GM21515 (cell line): ENCODE data around the gene PWWP2B.

Experiments used
- ATAC-seq: cut with Tn5 transposase; IDR thresholded peaks from one replicate; pipeline ENCODE4 v1.9.1; 2021; ENCODE audit not compliant: unreplicated experiment

The PWWP2B gene

GRCh38 chr10:132397036-132397541, at the start of gene PWWP2B:
TSS of gene PWWP2B (plus strand) at chr10:132397200. CDS start at chr10:132397227, 27 bp downstream.
- ATAC-seq: peak; percentile 52

GRCh38 chr10:132347211-132347930, 49.6 kb upstream of the PWWP2B start:
- no peak for ATAC-seq

GRCh38 chr10:132347931-132348267, 49.1 kb upstream of the PWWP2B start:
- no peak for ATAC-seq

GRCh38 chr10:132349766-132350165, 47.2 kb upstream of the PWWP2B start:
- ATAC-seq: no peak

DNA sequence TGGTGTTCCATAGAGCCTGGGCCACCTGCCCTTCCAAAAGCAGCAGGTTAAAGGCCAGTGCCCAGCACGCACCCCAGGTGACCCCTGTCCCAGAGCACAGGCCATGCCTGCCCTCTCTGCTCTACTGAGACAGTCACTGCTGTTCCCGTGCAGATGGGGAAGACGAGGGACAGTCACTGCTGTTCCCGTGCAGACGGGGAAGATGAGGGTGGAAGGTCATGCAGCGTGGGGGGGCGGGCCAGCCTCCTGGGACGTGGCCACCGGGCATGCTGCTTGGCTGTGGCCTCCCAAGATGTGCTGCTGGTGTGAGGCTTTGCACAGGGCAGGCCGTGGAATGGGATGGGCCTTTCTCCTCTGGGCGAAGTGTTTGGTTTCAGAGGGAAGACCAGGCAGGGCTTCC, 46.6 kb upstream of the PWWP2B start:
- no peak for ATAC-seq

- no peak for ATAC-seq
Observed at GRCh38 chr10:132350946-132351345, 46.1 kb upstream of the PWWP2B start.

DNA sequence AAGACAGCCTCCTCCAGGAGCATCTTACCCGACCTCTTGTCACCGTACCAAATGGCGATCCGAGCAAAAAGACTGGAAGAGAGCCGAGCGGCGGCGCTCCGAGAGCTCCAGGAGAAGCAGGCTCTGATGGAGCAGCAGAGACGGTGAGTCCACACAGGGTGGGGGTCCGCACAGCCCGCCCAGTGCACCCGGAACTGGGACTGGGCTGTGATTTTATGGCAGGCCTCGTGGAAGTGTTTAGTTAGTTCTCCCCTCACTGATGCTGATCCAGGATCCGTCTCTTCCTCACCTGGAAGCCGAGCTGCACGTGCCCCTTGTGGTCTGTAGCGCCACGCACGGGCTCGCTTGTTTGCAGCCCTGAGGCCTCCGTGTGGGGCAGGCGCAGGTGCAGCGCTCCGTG, 45.4 kb upstream of the PWWP2B start:
- no peak for ATAC-seq

DNA sequence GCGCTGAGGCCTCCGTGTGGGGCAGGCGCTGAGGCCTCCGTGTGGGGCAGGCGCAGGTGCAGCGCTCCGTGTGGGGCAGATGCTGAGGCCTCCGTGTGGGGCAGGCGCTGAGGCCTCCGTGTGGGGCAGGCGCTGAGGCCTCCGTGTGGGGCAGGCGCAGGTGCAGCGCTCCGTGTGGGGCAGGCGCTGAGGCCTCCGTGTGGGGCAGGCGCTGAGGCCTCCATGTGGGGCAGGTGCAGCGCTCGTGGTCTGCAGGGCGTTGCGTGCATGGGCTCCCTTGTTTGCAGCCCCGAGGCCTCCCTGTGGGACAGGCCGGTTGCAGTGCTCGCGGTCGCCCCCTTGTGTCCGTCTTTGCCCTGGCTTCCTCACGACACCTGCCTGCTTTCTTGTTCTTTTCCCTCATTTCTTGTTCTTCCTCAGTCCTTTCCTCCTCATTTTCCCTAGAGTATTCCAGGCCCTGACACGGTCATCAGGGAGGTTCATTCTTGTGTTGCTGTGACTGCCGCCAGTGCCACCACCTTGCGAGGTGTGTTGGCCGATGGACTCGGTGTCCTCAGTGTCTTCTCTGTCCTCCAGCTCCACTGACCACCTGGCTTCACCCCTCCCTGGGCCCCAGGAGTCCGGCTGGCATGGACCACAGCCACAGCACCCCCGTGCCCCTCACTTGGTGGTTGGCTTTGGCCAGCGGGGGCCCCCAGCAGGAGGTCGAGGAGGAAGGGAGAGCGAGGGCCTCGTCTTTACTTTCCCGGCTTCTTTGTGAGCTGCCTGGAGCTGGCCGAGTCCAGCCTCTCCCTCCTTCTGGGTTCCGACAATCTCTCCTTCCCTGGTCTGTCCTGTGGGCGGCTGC, 44.3 kb upstream of the PWWP2B start:
- ATAC-seq: peak; percentile 67

GRCh38 chr10:132353456-132354355, 43.3 kb upstream of the PWWP2B start:
- no peak for ATAC-seq

GRCh38 chr10:132354356-132355094, 42.5 kb upstream of the PWWP2B start:
- ATAC-seq: no peak

DNA sequence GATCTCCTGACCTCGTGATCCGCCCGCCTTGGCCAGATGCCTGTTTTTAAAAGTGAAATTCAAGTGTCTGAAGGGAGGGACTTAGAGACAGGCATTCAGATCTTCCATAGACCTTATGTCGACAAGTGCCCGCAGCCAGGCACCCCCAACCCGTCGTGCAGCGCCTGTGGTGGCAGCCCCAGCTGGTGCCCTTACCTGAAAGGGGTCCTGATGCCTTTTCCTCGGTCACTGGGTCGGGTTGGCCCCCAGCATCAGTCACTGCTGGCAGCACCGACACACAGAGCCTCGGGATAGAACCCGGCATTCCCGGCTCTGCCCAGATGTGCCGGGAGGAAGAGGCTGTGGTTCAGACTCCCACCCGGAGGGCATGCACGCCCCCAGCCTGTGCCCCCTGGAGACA, 41.7 kb upstream of the PWWP2B start:
- ATAC-seq: no peak

DNA sequence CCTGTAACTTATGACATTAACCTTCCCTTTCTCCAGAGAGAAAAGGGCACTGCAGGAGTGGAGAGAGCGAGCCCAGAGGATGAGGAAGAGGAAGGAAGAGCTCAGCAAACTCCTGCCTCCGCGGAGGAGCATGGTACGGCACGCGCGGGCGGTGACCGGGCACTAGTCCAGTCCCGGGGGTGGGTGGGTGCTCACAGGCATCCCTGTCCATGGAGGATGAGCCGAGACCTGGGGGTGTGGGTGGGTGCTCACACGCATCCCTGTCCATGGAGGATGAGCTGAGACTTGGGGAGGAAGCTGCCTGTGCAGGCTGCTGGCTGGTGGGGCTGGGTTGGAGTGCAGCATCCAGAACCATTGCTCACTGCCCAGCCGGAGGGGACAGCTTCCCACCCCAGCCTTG, 41.2 kb upstream of the PWWP2B start:
- ATAC-seq: no peak

GRCh38 chr10:132356621-132357195, 40.3 kb upstream of the PWWP2B start:
- ATAC-seq: no peak

DNA sequence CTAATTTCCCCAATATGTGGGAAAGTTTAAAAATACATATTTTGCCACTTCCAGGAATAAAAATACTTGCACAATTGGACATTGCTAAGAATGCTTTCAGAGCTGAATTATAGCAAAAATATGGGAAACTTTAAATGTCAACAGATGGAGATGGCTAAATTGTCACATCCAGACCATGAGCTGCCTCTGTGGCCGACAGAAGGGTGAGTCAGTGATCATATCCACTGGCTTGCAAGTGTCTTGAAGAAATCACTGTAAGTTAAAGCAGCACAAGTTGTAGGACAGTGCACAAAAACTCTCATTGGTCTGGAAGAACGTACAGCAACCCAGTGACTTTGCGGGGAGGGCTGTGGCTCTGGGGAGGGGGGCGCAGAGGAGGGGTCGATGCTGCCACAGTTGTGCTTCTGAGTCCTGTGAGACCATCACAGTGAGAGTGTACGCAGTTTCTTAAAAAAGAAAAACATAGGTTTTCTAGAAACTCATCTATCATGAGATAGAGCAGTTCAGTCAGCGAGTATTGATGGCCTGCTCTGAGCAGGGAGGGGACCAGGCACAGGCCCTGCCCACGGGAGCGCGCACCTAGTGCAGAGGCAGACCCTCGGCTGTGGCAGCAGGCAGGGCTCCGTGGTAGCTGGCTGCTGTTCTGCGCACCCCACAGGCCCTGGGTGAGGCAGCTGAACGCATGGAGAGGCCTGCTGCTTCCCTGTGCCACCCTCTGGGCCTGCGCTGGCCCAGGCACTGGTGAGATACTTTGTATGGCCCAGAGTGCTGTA, 39.5 kb upstream of the PWWP2B start:
- ATAC-seq: no peak

- ATAC-seq: no peak
Observed at GRCh38 chr10:132359305-132360040, 37.5 kb upstream of the PWWP2B start.

GRCh38 chr10:132360766-132361447, 36.1 kb upstream of the PWWP2B start:
- no peak for ATAC-seq

DNA sequence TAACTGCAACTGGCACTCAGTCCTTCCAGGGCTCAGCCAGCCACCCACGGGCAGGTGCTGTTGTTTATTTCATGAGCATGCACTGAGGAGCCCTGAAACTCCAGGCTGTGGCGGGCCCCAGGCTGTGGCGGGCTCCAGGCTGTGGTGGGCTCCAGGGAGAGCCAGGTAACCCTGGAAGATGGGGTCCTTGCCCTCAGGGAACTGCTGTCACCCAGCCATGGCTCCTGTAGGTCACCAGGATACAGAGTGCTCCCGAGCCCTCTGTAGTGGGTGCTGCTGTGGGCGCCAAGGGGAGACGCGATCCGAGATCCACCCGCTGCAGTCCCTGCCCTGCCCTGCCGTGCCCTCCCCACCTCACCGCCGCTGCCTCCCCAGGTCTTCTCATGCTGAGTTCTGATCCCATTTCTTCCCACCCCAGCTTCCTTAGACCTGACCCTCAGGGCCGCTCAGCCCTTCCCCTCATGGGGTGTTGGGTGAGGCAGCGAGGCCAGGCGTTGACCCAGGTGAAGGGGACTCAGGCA, 35.4 kb upstream of the PWWP2B start:
- no peak for ATAC-seq

- ATAC-seq: no peak
Observed at GRCh38 chr10:132362151-132362611, 34.8 kb upstream of the PWWP2B start.
